GM12878 (cell line): ENCODE results near the gene TRERF1. TPM values are rescaled to one million over a fixed set of nuclear protein-coding genes. Genes with fewer than 3 reads are reported as not detected.

Experiments
- BHLHE40 ChIP-seq, 2 experiments: fragments of 450-650 bp in 1 of 2; IDR thresholded peaks; 2 replicates each; pipeline ENCODE4 v1.6.1; 2011 to 2017; ENCODE audit warnings: low read depth in 2 of 2, borderline replicate concordance in 1 of 2, improper control_type of control experiment in 1 of 2, low read length in 1 of 2, mild to moderate bottlenecking in 1 of 2
- CREB1 ChIP-seq: IDR thresholded peaks from 2 replicates; pipeline ENCODE4 v1.6.1; 2012; ENCODE audit warnings: low read depth, mild to moderate bottlenecking, inconsistent platforms
- DPF2 ChIP-seq: fragments of 450-650 bp; IDR thresholded peaks from 2 replicates; pipeline ENCODE4 v1.6.1; 2017; ENCODE audit warnings: mild to moderate bottlenecking
- E2F4 ChIP-seq: IDR thresholded peaks from 2 replicates; pipeline ENCODE4 v1.6.1; 2012; ENCODE audit warnings: low read depth, low read length, improper control_type of control experiment
- EGR1 ChIP-seq, 2 experiments: IDR thresholded peaks; 1 replicate in 1 of 2; 2 replicates in 1 of 2; pipeline ENCODE4 v1.6.1; 2011 to 2012; ENCODE audit warnings: low read depth in 2 of 2, low read length in 2 of 2, borderline replicate concordance in 1 of 2, mild to moderate bottlenecking in 1 of 2, moderate library complexity in 1 of 2
- ELK1 ChIP-seq: IDR thresholded peaks from 2 replicates; pipeline ENCODE4 v1.6.1; 2012; ENCODE audit warnings: low read depth, low read length, improper control_type of control experiment
- GATAD2B ChIP-seq: fragments of 450-650 bp; conservative IDR thresholded peaks from 2 replicates; pipeline ENCODE4 v1.6.1; 2017; ENCODE audit warnings: low read depth, mild to moderate bottlenecking, moderate library complexity
- HDAC2 ChIP-seq: fragments of 200-600 bp; sonication (generic); IDR thresholded peaks from 2 replicates; pipeline ENCODE4 v1.6.1; 2017
- IKZF2 ChIP-seq, 2 experiments: fragments of 450-650 bp; IDR thresholded peaks; 2 replicates each; pipeline ENCODE4 v1.6.1; 2017; ENCODE audit warnings: mild to moderate bottlenecking in 2 of 2, moderate library complexity in 2 of 2
- LARP7 ChIP-seq: fragments of 450-650 bp; IDR thresholded peaks from 2 replicates; pipeline ENCODE4 v1.6.1; 2017; ENCODE audit warnings: mild to moderate bottlenecking
- MEF2A ChIP-seq: IDR thresholded peaks from 2 replicates; pipeline ENCODE4 v1.6.1; 2011; ENCODE audit warnings: low read depth, mild to moderate bottlenecking, low read length, moderate library complexity; ENCODE audit not compliant: insufficient read depth
- MTA3 ChIP-seq: IDR thresholded peaks from 2 replicates; pipeline ENCODE4 v1.6.1; 2012; ENCODE audit warnings: low read length, inconsistent platforms, borderline replicate concordance
- NFIC ChIP-seq: IDR thresholded peaks from 2 replicates; pipeline ENCODE4 v1.6.1; 2012; ENCODE audit warnings: low read depth, mild to moderate bottlenecking, inconsistent platforms, low read length, moderate library complexity
- NKRF ChIP-seq: fragments of 450-650 bp; conservative IDR thresholded peaks from 2 replicates; pipeline ENCODE4 v1.6.1; 2017; ENCODE audit warnings: mild to moderate bottlenecking, moderate library complexity
- NR2F1 ChIP-seq: fragments of 450-650 bp; conservative IDR thresholded peaks from 2 replicates; pipeline ENCODE4 v1.6.1; 2017; ENCODE audit warnings: mild to moderate bottlenecking
- PML ChIP-seq: IDR thresholded peaks from 2 replicates; pipeline ENCODE4 v1.6.1; 2012; ENCODE audit warnings: low read length, inconsistent platforms
- POLR2A ChIP-seq: IDR thresholded peaks from 2 replicates; pipeline ENCODE4 v1.6.1; 2011; ENCODE audit warnings: low read depth, mild to moderate bottlenecking, low read length
- RAD21 ChIP-seq: IDR thresholded peaks from 2 replicates; pipeline ENCODE4 v1.6.1; 2011; ENCODE audit warnings: mild to moderate bottlenecking, low read depth, low read length, moderate library complexity; ENCODE audit not compliant: insufficient read depth
- SP1 ChIP-seq: IDR thresholded peaks from one replicate; pipeline ENCODE4 v1.6.1; 2011; ENCODE audit warnings: low read depth, low read length
- TCF12 ChIP-seq: IDR thresholded peaks from 2 replicates; pipeline ENCODE4 v1.6.1; 2011; ENCODE audit warnings: low read depth, mild to moderate bottlenecking, low read length
- YBX1 ChIP-seq: fragments of 450-650 bp; IDR thresholded peaks from 2 replicates; pipeline ENCODE4 v1.6.1; 2016; ENCODE audit warnings: antibody characterized with exemption
- YY1 ChIP-seq: IDR thresholded peaks from 2 replicates; pipeline ENCODE4 v1.6.1; 2011; ENCODE audit warnings: low read depth, mild to moderate bottlenecking, low read length
- ZNF217 ChIP-seq: fragments of 450-650 bp; IDR thresholded peaks from 2 replicates; pipeline ENCODE4 v1.6.1; 2017; ENCODE audit warnings: antibody characterized with exemption, mild to moderate bottlenecking
- polyA plus RNA-seq, 11 experiments: library from polyadenylated mRNA; depleted of rRNA in 4 of 11; unstranded in 6 of 11; stranded (reverse) in 5 of 11; fragments of >200 nt; fragmentation: Nextera tagmentation in 4 of 11; fragmentation: Illumina TruSeq in 1 of 11; extraction: Ambion mirVana in 4 of 11; extraction: Trizol in 1 of 11; gene quantifications; 1 replicate in 1 of 11; 2 replicates in 10 of 11; pipeline versions ENCODE4 v1.2.1 to v1.2.3, GENCODE V29; 2011 to 2016; ENCODE audit warnings: inconsistent platforms in 2 of 11, missing spikeins in 2 of 11, low read depth in 1 of 11
- total RNA-seq, 4 experiments: library from RNA; depleted of rRNA in 3 of 4; stranded (reverse); fragments of >200 nt in 3 of 4; fragmentation: Illumina TruSeq in 1 of 4; extraction: Trizol in 1 of 4; gene quantifications; 2 replicates each; pipeline versions ENCODE4 v1.2.1 to v1.2.3, GENCODE V29; 2013 to 2021

The TRERF1 gene
- total and polyA plus RNA-seq, 10 of the 15 experiments (the other 5 are each of a cell fraction or from before 2014, with no cell fraction given), result 2.2 to 19.4 (median 7.2) TPM

GRCh38 chr6:42453031-42453653 lies 1.4 kb upstream of the TRERF1 start (continued):
- TF ChIP-seq EGR1 (IDR thresholded peaks at IDR 0.05; ENCODE audit: borderline replicate concordance in 1 of 2, low read depth in 2 of 2, low read length in 2 of 2) (peak in 1 of 2 experiments; percentile 97; a peak in 2 of 3 replicates), POLR2A (peak; percentile 77), RAD21 (peak; percentile 20; the same call in 1 of the 2 replicates), NFIC (peak; percentile 49; the same call in 1 of the 2 replicates), CREB1 (peak; percentile 39; the same call in 1 of the 2 replicates), IKZF2 (IDR thresholded peaks at IDR 0.05) (peak; percentile 22 to 42; a peak in 1 of 4 replicates), LARP7 (peak; percentile 50; the same call in 1 of the 2 replicates), PML (peak; percentile 31; the same call in 1 of the 2 replicates), MEF2A (0 out of 2 replicates have a peak, but pooled peaks have one; percentile 35), NR2F1 (peak; percentile 58), GATAD2B (peak; percentile 75; the same call in 1 of the 2 replicates), TCF12 (peak; percentile 91), MTA3 (peak; percentile 41; the same call in 1 of the 2 replicates), YY1 (peak; percentile 88), HDAC2 (no peak; the same call in 1 of the 2 replicates), ELK1 (no peak), DPF2 (peak; percentile 71), E2F4 (0 out of 2 replicates have a peak, but pooled peaks have one; percentile 0), BHLHE40 (IDR thresholded peaks at IDR 0.05; ENCODE audit: borderline replicate concordance in 1 of 2, low read depth in 2 of 2, low read length in 1 of 2) (peak in 1 of 2 experiments; percentile 66; a peak in 1 of 4 replicates), ZNF217 (peak; percentile 81; the same call in 1 of the 2 replicates), YBX1 (no peak), NKRF (peak; percentile 38; the same call in 1 of the 2 replicates), SP1 (peak; percentile 38)
- TF ChIP-seq, all 136 proteins: peak for 34
